Tibial artery (tissue), 4 donors: ENCODE data around the gene MKKS.

ENCODE experiments used
- DNase-seq, 2 donors: peaks; one replicate each; pipeline ENCODE4 v3.0.0-alpha.2; 2019
- H3K27ac ChIP-seq, 2 donors: fragments of 200-600 bp; sonication (generic) in 1 of 2; 1 replicate in 1 of 2; 2 replicates in 1 of 2; pipeline ENCODE4 v1.5.1; 2018 to 2019; ENCODE audit warnings: mild to moderate bottlenecking in 1 of 2
- H3K27me3 ChIP-seq, 2 donors: fragments of 200-600 bp; sonication (generic) in 1 of 2; one replicate each; pipeline versions ENCODE4 v1.5.1 to v1.6.0; 2016 to 2019
- H3K36me3 ChIP-seq, 3 donors: fragments of 200-600 bp; sonication (generic) in 2 of 3; one replicate each; pipeline ENCODE4 v1.5.1; 2016 to 2019; ENCODE audit warnings: mild to moderate bottlenecking in 2 of 3
- H3K4me1 ChIP-seq, 4 donors: fragments of 200-600 bp; sonication (generic) in 2 of 4; 1 replicate in 3 of 4; 2 replicates in 1 of 4; pipeline ENCODE4 v1.5.1; 2016 to 2019
- H3K4me3 ChIP-seq, 2 donors: fragments of 200-600 bp; sonication (generic) in 1 of 2; 1 replicate in 1 of 2; 2 replicates in 1 of 2; pipeline ENCODE4 v1.5.1; 2018 to 2019; ENCODE audit warnings: mild to moderate bottlenecking in 2 of 2
- H3K9me3 ChIP-seq, 3 donors: fragments of 200-600 bp; sonication (generic) in 1 of 3; one replicate each; pipeline ENCODE4 v1.5.1; 2016 to 2019
- CTCF ChIP-seq, 2 experiments: fragments of 200-600 bp in 1 of 2; fragments of 450-650 bp in 1 of 2; IDR thresholded peaks; one replicate each; pipeline ENCODE4 v1.5.1; 2017 to 2019; ENCODE audit warnings: antibody characterized with exemption in 2 of 2, mild to moderate bottlenecking in 1 of 2, moderate library complexity in 1 of 2
- intact Hi-C: fragments of 100-400 bp; cut with DNase I; formaldehyde crosslinking; loops from one replicate; pipeline ENCODE4 v1.15.0; 2023; ENCODE audit warnings: low total_unique reads

The MKKS gene

GRCh38 chr20:10434467-10434831 is 427 bp upstream of the MKKS start:
- Histone ChIP-seq H3K27ac (peak overlapping the region; percentile 82 to 87), H3K36me3 (no peaks in the 10 kb centered on the region), H3K27me3 (no peaks in the 10 kb centered on the region), H3K9me3 (no peaks in the 10 kb centered on the region), H3K4me1 (peaks cover 0 to 27% (median 13%) of the 10 kb centered on the region in 4 donors), H3K4me3 (peak overlapping the region; percentile 69 to 85)
- DNase-seq, result peak; percentile 93 to 98
- no peak for TF ChIP-seq CTCF (IDR thresholded peaks at IDR 0.05)
- intact Hi-C loops, result loop anchor here (10.0 kb wide), 2 partner anchors 220 to 240 kb away; partner anchors contain the start of genes JAG1 and SNAP25

GRCh38 chr20:10433014-10433622 is 904 bp downstream of the MKKS start:
- Histone ChIP-seq H3K27ac (peak overlapping the region; percentile 82 to 87), H3K27me3 (no peaks in the 10 kb centered on the region), H3K4me3 (peak overlapping the region; percentile 69 to 85), H3K9me3 (no peaks in the 10 kb centered on the region), H3K36me3 (no peaks in the 10 kb centered on the region), H3K4me1 (peaks cover 0 to 27% (median 13%) of the 10 kb centered on the region in 4 donors)
- intact Hi-C loops, result loop anchor here (10.0 kb wide), 2 partner anchors 218 to 242 kb away; partner anchors contain the start of genes JAG1 and SNAP25
- no peak for TF ChIP-seq CTCF (IDR thresholded peaks at IDR 0.05)
- DNase-seq, result no peak

- H3K27ac ChIP-seq, result no peak overlapping the region
- no peak overlapping the region for H3K4me3 ChIP-seq
- H3K4me1 ChIP-seq, result peaks cover 0 to 33% (median 13%) of the 10 kb centered on the region in 4 donors
Observed at GRCh38 chr20:10432079-10432478, 1.9 kb downstream of the MKKS start.

GRCh38 chr20:10430704-10431103 is 3.3 kb downstream of the MKKS start:
- DNase-seq, result no peak
- no peak overlapping the region for H3K27ac ChIP-seq
- no peaks in the 10 kb centered on the region for H3K27me3 ChIP-seq
- intact Hi-C loops, result loop anchor here (10.0 kb wide), 2 partner anchors 216 to 244 kb away; partner anchors contain the start of genes JAG1 and SNAP25
- no peak overlapping the region for H3K4me3 ChIP-seq
- peaks cover 0 to 37% (median 13%) of the 10 kb centered on the region in 4 donors for H3K4me1 ChIP-seq
- no peaks in the 10 kb centered on the region for H3K9me3 ChIP-seq
- TF ChIP-seq CTCF (IDR thresholded peaks at IDR 0.05), result no peak
- H3K36me3 ChIP-seq, result no peaks in the 10 kb centered on the region

More at GRCh38 chr20:10432079-10432478, 1.9 kb downstream of the MKKS start:
- no peaks in the 10 kb centered on the region for H3K9me3 ChIP-seq
- H3K27me3 ChIP-seq, result no peaks in the 10 kb centered on the region
- no peaks in the 10 kb centered on the region for H3K36me3 ChIP-seq
- TF ChIP-seq CTCF (IDR thresholded peaks at IDR 0.05), result no peak
- no peak for DNase-seq
- intact Hi-C loops, result loop anchor here (10.0 kb wide), 2 partner anchors 217 to 243 kb away; partner anchors contain the start of genes JAG1 and SNAP25

- intact Hi-C loops, result loop anchor here (5.0 to 10.0 kb wide), 5 partner anchors 215 to 1115 kb away; partner anchors contain the start of genes JAG1 and SNAP25
- H3K27ac ChIP-seq, result no peak overlapping the region
- TF ChIP-seq CTCF (IDR thresholded peaks at IDR 0.05), result no peak
- H3K36me3 ChIP-seq, result no peaks in the 10 kb centered on the region
- no peaks in the 10 kb centered on the region for H3K9me3 ChIP-seq
- no peak for DNase-seq
- peaks cover 0 to 33% (median 13%) of the 10 kb centered on the region in 4 donors for H3K4me1 ChIP-seq
- H3K4me3 ChIP-seq, result no peak overlapping the region
- H3K27me3 ChIP-seq, result no peaks in the 10 kb centered on the region
Observed at GRCh38 chr20:10430000-10430466, 4.0 kb downstream of the MKKS start.
